ENCODE results near the gene PARD3B.

PARD3B gene

DNA sequence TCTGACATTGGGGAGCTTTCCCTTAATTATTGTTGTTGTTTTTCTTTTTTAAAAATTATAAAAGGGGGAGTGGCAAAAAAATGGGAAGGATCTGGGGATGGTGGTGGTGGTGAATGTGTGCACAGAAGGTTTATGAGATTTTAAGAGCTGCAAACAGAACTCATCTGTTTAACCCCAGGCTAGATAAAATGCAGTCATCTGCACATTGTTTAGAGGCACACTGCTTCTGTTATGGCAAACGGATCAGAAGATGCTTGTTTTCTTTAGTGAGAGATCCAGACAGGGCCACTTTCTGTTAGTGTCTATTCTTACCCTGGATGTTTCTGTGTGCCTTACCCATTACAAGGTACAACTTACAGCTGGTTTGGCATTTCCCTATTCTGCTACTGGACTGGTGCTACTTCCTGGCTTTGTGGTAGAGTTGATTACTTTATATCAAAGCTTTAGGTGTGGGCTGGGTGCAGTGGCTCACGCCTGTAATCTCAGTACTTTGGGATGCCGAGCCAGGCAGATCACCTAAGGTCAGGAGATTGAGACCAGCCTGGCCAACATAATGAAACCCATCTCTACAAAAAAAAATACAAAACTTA lies 1068.8 kb downstream of the PARD3B start:
- DNase-seq (ENCODE audit: low read depth) = no peak

DNA sequence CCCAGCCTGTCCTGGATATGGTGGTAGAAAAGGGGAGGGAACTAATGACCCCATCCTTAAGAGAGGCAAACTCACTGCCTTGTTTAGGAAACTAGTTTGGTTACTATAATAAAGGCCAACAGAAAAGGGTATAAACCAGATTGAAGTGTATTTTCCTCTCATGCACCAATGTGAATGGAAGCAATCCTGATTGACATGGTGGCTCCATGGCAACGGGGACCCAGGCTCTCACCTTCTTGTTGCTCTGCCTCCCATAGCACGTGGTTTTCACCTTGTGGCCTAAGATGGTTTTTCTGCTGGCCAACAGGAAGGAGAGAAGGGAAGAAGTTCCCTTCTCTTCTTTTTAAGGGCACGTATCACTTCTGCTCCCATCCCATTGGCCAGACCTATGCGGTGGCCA lies 1069.7 kb downstream of the PARD3B start:
- no peak for DNase-seq (ENCODE audit: low read depth)

DNA sequence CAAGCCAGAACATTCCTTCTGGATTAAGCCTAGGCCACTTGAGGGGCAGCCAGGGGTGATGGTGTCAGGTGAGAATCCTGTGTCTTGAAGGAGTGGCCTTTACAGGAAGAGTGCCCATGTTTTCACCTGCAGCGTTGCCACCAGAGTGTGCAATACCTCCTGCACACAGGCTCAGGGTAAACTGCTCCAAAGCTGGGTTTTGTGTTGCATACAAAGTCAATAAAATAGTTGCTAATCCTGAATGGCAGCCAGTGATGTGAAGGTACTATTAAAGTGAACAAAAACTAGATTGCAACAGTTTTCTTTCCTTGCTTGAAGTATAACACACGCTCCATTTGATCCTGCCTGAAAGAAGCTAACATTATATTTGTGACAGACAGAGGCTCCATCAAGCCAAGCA lies 1072.6 kb downstream of the PARD3B start:
- DNase-seq (ENCODE audit: low read depth) = no peak

GRCh38 chr2:205619600-205619999 lies 1074.3 kb downstream of the PARD3B start:
- DNase-seq (ENCODE audit: low read depth) = no peak

DNA sequence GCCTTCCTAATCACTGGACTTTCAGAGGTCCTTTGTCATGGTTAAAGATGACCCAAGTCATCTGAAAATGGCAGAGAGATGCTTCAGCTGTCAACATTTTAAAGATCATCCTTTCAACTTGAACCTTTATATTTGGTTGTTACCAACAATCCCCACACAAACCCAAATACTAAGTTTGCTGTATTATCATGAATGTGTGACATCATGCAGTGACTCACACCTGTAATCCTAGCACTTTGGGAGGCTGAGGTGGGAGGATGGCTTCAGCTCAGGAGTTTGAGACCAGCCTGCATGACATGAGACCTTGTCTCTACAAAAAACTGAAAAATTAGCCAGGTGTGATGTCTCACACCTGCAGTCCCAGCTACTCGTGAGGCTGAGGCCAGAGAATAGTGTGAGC lies 1081.8 kb downstream of the PARD3B start:
- no peak for DNase-seq (ENCODE audit: low read depth)

DNA sequence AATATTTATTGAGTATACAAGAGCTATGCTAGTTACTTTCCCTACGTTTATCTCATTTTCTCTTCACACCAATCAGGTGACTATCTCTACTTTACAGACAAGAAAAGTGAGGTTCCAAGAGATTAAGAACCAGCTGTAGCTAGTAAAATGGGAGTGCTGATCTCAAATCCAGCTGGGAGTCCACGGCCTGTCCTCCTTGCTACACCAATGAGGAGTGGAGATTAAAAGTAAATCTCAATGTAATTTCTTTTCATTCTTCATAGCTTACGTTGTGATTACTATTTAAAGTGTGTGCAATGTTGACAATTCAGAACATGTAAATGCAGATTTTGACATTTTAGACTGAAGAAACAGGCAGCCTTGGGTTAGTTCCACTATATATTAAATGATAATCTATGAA lies 1083.1 kb downstream of the PARD3B start:
- DNase-seq (ENCODE audit: low read depth) = no peak

DNA sequence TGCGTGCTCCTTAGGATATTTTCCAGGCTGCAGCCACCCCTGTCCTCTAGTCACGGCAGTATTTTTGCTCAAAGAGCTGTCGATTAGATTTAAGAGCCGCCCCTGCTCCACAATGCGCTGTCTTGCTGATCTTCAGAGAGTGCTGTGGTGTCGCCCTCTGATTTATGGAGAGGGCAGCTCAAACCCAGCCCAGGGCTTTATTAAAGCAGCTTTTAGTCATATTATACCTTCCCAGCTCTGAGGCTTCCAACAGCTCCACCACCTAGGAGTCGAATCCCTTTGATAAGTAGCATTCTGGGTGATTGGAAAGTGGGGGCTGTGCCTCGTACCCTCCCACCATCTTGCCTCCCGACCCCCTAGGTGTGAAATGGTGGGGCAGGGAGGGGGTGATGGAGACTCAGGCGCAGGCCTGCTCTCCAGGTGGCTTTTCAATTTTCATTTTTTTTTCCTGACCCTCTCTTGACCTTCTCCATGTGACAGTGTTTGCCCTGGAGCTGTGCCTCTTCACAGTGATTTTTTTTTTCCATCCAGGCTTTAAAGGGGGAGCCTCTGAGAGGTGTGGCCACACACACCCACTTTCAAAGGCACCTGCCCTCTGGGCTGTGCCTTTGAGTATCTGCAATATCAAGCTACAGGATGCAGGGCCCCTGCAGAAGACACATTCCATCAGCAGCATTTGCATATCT lies 1084.0 kb downstream of the PARD3B start:
- DNase-seq (ENCODE audit: low read depth) = no peak

- DNase-seq (ENCODE audit: low read depth) = no peak
These were observed 1088.7 kb downstream of the PARD3B start for GRCh38 chr2:205633994-205634393.

GRCh38 chr2:205636549-205637319 lies 1091.5 kb downstream of the PARD3B start:
- no peak for DNase-seq (ENCODE audit: low read depth)

GRCh38 chr2:205637320-205637602 lies 1092.0 kb downstream of the PARD3B start:
- no peak for DNase-seq (ENCODE audit: low read depth)

- DNase-seq (ENCODE audit: low read depth) = no peak
These were observed 1092.7 kb downstream of the PARD3B start for GRCh38 chr2:205637779-205638503.

- no peak for DNase-seq (ENCODE audit: low read depth)
These were observed 1095.4 kb downstream of the PARD3B start for GRCh38 chr2:205640716-205641115.

DNA sequence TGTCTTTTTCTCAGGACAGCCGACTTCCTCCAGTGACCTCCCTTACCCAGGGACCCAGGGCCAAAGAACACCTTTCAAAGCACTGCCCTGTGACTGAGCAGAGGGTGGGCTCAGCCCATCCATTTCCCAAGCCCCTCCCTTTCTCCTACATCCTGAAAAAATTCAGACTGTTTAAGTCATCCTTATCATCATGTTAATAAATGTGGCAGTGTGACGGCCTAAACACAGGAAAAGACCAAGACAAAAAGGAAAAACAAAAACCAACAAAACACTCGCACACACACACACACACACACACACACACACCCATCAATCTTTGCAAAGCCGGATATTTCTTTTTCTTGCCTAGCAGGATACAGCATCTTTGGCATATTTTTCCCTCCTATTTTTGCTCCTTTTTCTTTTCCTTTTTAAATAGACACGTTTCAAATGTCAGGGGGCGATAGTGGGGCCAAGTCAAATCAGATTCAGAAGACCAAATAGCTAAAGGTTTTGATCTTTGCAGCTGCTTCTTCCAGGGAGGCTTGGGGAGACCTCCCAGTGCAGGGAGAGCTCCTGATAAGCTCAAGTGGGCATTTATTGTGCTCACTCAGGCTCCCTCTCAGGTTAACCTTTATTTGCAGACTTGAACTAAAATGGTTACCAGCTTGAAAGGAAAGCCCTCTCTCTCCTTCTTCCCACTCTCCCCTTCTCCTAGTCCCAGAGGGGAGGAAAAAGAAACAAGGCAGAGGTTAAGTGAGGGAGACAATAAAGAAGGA lies 1097.5 kb downstream of the PARD3B start:
- no peak for DNase-seq (ENCODE audit: low read depth)

DNA sequence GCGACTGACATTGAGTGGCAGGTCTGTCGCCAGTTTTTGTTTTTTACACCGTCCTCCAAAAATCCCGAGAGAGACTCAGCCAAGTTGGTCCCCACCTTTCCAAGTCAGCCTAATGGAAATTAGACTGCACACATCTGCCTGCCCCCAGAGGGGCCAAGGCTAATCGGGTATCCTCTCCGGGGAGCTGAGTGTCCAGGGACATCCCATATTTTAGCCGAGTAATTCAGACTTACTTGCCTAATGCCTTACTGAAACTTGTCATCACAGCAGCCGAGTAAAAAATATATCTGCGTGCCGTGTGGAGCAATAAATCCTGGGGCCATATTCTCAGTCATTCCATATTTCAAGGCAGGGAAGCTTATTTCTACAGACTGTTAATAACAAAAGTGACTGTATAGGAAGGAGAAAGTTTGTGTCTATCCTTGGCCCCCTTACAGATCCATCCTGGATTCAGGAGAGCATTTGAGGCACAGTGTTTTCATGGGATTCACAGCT lies 1098.2 kb downstream of the PARD3B start:
- no peak for DNase-seq (ENCODE audit: low read depth)

GRCh38 chr2:205644018-205644417 lies 1098.7 kb downstream of the PARD3B start:
- DNase-seq (ENCODE audit: low read depth) = no peak

- DNase-seq (ENCODE audit: low read depth) = no peak
These were observed 1101.4 kb downstream of the PARD3B start for GRCh38 chr2:205646680-205647079.

- peak; percentile 55 for DNase-seq (ENCODE audit: low read depth)
These were observed 1105.2 kb downstream of the PARD3B start for GRCh38 chr2:205650450-205650849.

- DNase-seq (ENCODE audit: low read depth) = no peak
These were observed 1105.7 kb downstream of the PARD3B start for GRCh38 chr2:205650931-205651330.

DNA sequence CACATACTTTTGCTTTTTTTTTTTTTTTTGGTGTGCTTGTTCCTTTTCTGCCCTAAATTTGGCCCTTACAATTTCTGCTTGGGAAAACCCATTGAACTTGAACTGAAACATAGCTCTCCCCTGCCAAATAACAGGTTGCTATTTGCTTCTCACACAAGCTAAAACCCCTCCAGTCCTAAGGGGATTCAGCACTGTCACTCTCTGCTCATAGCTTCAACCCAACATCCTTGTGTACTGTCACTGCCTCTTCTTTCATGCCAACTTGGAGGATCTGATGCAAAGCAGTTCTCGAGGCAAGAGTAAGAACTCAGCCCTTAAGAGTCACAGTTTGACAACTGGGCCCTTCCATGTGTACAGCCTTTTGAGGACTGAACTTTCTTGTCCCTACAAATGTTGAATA lies 1106.4 kb downstream of the PARD3B start:
- DNase-seq (ENCODE audit: low read depth) = no peak

GRCh38 chr2:205654878-205655605 lies 1109.8 kb downstream of the PARD3B start:
- DNase-seq (ENCODE audit: low read depth) = no peak

GRCh38 chr2:205655779-205656456 lies 1110.6 kb downstream of the PARD3B start:
- DNase-seq (ENCODE audit: low read depth) = no peak

All from non-pigmented ciliary epithelial cell (primary cell).